Measurements from ENCODE around the gene SMAD3. TPM values are rescaled to one million over a fixed set of nuclear protein-coding genes. Genes with fewer than 3 reads are reported as not detected.

Gene SMAD3
- total and polyA plus RNA-seq, 2 of the 4 experiments (the other 2 are of a cell fraction) = 71.0 to 177 TPM

DNA sequence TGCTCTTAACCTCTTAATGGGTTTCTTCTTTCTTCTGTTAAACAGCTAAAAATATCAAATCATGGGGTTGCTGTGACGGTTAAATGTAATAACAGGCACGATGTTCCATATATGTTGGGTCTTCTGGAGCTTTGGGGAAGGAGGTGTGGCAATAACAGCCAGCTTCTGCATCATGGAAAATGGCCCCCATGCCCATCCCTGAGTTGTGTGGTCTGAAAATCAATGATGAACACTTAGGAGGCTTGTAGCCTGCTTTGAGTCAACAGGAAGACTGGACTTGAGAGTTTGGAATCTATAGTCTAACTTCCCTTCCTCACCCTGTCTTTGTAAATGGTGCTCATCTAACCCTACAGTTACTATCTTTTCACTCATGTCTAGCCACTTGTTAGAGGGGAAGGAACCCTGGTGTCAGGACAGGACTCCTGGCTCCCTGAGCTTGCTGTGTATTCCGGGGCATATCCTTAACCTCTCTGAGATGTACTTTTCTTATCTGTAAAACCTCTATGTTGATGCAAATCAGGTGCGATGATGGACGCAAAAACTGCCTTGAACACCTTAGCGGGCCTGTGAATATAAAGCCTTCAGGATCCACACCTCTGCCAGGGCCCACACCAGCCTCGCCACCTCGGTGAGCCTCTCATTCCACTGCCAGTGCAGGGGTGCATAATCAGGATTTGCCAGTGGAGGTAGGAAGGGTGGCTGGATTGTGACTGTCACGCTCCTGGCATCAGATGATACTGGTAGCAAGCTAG, 27.5 kb downstream of the SMAD3 start:
- intact Hi-C loops (cut with micrococcal nuclease) = no loop called here
- H3K4ac ChIP-seq (ENCODE audit: low read depth, low read length) = peak overlapping the region; percentile 49
- peak overlapping the region in 1 of 2 experiments; percentile 43; a peak in 1 of 4 replicates for H4K8ac ChIP-seq (ENCODE audit: low read depth in 2 of 2, low read length in 2 of 2)
- no peak overlapping the region for H3K18ac ChIP-seq (ENCODE audit: low read depth, low read length)
- ATAC-seq (ENCODE audit: low read depth) (no peak), DNase-seq (no peak)
- CTCF ChIA-PET = no interaction called here
- H2AK5ac ChIP-seq (ENCODE audit: low read depth, low read length) = peak overlapping the region; percentile 85
- H4K20me1 ChIP-seq (ENCODE audit: insufficient read depth, low read length) = peaks cover 98% of the 10 kb centered on the region
- dilution Hi-C loops (cut with HindIII; ENCODE audit: low sequenced_read_pairs, unreplicated experiment) = no loop called here
- no peak overlapping the region for H4K91ac ChIP-seq (ENCODE audit: insufficient read depth, low read depth, low read length)
- H2BK15ac ChIP-seq (ENCODE audit: low read depth, low read length) = no peak overlapping the region; the same call in 2 of the 3 replicates
- H3K36me3 ChIP-seq (ENCODE audit: control insufficient read depth, insufficient read depth, low read length) = peaks cover 52% of the 10 kb centered on the region
- 0 out of 2 replicates have a peak overlapping the region, but pooled peaks have one; percentile 14 for H3K9ac ChIP-seq (ENCODE audit: low read depth, low read length)
- H3K9me1 ChIP-seq (ENCODE audit: insufficient read depth, low read length) = peaks cover 81% of the 10 kb centered on the region
- TF ChIP-seq RAD21 (IDR thresholded peaks at IDR 0.05; ENCODE audit: low read length) (no peak), CEBPB (IDR thresholded peaks at IDR 0.05; ENCODE audit: low read depth, low read length) (0 out of 2 replicates have a peak, but pooled peaks have one; percentile 24)
- H3K4me3 ChIP-seq (ENCODE audit: insufficient read depth, low read depth, low read length) = no peak overlapping the region
- no peak overlapping the region for H2BK20ac ChIP-seq (ENCODE audit: low read depth, low read length)
- peak overlapping the region; percentile 45 for H3K27ac ChIP-seq (ENCODE audit: insufficient read depth, low read length)
- peaks cover 12 to 95% of the 10 kb centered on the region in 2 experiments; a peak in 3 of 4 replicates for H3K79me1 ChIP-seq (ENCODE audit: low read depth in 1 of 2, low read length in 2 of 2)
- H4K5ac ChIP-seq (ENCODE audit: low read depth, low read length) = no peak overlapping the region
- no peak overlapping the region for H3K56ac ChIP-seq (ENCODE audit: extremely low read depth, insufficient read depth, low read length)
- peaks cover 61% of the 10 kb centered on the region for H3K4me1 ChIP-seq (ENCODE audit: control insufficient read depth, insufficient read depth, low read length)
- H2AK9ac ChIP-seq (replicated peaks; ENCODE audit: low read depth, low read length, poor library complexity) = peak overlapping the region; percentile 37
- H3K14ac ChIP-seq (replicated peaks; ENCODE audit: low read depth, low read length) = peak overlapping the region; percentile 42; the same call in 1 of the 2 replicates
- H2BK5ac ChIP-seq (ENCODE audit: low read depth, low read length, poor library complexity, severe bottlenecking) = peak overlapping the region; percentile 47
- peak overlapping the region; percentile 3; the same call in 1 of the 2 replicates for H2BK120ac ChIP-seq (ENCODE audit: low read depth, low read length)
- no peak overlapping the region for H3K4me2 ChIP-seq (ENCODE audit: low read depth, low read length)
- no TSS peak for BruUV-seq (replicated peaks)
- no peak overlapping the region for H2AFZ ChIP-seq (replicated peaks; ENCODE audit: low read length, poor library complexity)
- in situ Hi-C loops (cut with MboI; ENCODE audit: low sequenced_read_pairs) = no loop called here
- no peaks in the 10 kb centered on the region for H3K9me3 ChIP-seq (ENCODE audit: control insufficient read depth, insufficient read depth, low read length)
- H3K23ac ChIP-seq (ENCODE audit: low read depth, low read length) = peak overlapping the region; percentile 69; the same call in 1 of the 2 replicates
- POLR2A ChIA-PET (ENCODE audit: unreplicated experiment) = no interaction called here
- WGBS, 2 experiments (ENCODE audit: extremely low coverage in 2 of 2, insufficient read length in 1 of 2) = 100% methylated on average over 4 of the region's 9 CpGs; no CpG with 5 or more reads in 1 of the 2 experiments
- no peaks in the 10 kb centered on the region for H3K27me3 ChIP-seq (ENCODE audit: control insufficient read depth, insufficient read depth, low read length)
